ENCODE data around the gene PLAGL2.

The PLAGL2 gene

DNA sequence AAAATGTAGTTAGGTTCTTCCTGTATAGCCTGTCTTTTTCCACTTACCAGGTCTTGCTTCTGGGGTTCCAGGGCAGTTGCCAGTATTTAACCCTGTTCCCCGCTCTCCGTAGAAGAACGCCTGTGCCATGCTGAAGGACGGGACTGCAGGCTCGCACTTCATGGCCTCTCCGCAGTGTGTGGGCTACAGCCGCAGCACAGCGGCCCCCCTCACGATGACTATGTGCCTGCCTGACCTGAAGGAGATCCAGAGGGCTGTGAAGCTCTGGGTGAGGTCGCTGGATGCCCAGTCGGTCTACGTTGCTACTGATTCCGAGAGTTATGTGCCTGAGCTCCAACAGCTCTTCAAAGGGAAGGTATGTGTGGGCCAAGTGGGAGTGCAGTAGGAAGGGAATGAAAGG, 23.2 kb upstream of the PLAGL2 start:
- no peak for DNase-seq

DNA sequence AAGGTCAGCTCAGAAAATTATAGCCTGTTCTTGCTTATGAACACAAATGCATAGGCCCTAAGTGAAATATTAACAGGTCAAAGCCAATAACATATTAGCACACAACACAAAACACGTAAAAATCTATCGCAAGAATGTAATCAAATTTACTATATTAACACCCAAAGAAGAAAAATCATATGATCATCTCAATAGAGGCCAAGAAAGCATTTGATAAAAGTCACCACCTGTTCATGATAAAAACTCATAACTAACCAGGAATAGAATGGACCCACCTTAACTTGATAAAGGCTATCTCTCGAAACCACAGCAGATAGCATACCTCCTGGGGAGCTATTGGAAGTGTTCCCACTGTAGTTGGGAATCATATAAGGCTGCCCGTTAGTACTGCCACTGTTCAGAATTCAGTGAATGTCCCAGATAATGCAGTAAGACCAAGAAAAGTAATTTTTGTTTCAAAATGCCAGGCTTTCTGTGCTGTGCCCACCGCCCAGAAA, 21.8 kb upstream of the PLAGL2 start:
- no peak for DNase-seq

DNA sequence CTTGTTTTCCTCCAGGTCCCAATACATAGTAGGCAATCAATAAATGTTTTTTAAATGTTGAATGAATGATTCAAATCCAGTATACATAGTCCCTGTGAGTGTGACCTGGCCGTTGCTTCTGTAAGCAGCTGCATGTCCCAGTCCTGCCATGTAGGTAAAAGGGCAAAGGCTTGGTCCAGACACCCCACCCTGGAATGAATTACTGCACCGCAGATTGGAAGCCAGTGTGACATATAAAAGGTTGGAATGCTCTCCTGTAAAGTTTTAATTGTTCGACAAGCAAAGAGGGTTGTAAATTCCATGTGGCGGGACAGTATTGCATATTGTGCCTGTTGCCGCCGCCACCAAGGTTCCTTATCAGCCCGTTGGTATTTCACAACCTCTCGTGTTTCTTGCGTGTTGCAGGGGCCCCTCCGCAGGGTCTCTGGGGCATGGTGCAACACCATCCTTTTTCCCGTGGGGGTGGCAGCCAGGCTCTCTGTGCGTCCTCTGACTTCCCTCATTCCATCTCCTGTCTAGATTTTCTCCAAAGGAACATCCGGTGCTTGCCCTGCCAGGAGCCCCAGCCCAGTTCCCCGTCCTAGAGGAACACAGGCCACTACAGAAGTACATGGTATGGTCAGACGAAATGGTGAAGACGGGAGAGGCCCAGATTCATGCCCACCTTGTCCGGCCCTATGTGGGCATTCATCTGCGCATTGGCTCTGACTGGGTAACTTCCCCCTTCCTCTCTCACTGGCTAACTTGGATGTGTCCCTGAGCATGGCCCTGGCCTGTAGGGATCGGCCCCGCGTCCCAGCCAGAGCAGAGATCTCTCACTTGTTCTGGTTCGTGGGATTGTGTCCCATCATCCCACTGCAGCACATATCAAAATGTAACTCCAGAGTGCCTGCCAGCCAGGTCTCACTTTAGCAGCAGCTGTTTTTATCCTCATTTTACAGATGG, 20.5 kb upstream of the PLAGL2 start:
- DNase-seq: no peak

DNA sequence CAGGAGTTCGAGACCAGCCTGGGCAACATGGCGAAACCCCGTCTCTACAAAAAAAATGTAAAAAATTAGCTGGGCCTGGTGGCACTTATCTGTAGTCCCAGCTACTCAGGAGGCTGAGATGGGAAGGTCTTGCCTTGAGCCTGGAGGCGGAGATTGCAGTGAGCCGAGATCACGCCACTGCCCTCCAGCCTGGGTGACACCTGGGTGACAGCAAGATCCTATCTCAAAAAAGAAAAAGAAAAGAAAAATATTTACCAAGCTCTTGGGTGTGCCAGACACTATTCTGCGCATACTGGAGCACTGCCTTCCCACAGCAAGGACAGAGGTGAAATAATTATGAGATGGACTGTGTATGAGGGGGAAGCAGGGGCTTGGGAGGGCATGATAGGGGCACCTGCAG, 19.8 kb upstream of the PLAGL2 start:
- DNase-seq: no peak

DNA sequence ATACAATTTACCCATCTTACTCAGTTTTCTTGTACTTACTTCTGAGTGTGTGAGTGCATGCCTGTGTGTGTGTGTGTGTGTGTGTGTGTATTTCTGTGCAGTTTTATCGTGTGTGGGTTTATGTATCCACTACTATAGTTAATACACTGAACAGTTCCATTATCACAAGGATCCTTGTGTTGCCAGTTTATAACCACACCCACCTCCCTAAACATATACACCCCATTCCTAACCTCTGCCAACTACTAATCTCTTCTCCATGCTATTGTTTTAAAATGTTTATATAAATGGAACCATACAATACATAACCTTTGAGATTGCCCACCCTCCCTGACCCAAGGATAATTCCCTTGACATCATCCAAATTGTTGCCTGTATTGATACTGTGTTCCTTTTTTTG, 18.8 kb upstream of the PLAGL2 start:
- DNase-seq: no peak

DNA sequence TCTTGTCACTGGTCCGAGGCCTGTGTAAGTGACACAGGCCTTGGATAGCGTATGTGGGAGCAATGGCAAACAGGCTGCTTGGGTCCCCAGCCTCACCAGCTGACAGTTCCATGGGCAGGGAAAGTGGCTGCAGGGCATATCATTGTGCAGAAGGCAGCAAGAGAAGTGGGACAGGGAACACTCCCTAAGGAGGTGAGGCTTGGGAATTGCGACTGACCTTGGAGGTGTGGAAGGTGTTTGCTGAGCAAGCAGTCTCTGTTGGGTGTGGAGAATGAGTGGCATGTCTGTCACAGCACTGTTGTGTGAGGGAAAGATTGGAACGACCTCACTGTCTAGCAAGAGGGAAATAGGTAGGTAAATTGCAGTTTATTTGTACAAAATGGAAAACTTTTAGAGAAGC, 16.9 kb upstream of the PLAGL2 start:
- no peak for DNase-seq

DNA sequence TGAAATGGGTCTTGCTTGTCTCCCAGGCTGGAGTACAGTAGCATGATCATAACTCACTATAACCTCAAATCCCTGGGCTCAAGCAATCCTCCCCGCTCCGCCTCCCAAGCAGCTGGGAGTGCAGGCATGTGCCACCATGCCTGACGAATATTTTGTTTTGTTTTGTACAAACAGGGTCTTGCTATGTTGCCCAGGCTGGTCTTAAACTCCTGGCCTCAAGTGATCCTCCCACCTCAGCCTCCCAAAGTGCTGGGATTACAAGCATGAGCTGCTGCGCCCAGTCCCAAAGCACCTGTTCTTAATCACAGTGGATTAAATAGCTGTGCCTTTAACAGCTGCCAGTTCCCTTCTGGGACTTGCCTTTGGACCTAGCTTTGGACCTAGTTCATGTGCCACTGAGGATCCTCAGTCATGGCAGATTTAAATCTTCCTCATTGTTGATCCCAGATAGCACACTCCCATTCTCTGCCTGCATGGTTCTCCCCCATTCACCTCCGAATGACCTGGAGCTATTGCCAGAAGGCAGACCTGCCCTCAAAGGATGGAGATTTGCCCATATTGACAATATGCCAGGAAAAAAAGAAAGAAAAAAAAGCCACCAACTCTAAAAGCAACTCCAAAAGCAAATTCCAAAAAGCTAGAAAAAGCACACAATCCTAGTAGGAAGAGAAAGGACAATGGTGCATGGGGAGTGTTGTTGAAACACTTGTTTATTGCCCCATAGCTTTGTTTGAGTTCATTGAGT, 10.8 kb upstream of the PLAGL2 start:
- DNase-seq: no peak

DNA sequence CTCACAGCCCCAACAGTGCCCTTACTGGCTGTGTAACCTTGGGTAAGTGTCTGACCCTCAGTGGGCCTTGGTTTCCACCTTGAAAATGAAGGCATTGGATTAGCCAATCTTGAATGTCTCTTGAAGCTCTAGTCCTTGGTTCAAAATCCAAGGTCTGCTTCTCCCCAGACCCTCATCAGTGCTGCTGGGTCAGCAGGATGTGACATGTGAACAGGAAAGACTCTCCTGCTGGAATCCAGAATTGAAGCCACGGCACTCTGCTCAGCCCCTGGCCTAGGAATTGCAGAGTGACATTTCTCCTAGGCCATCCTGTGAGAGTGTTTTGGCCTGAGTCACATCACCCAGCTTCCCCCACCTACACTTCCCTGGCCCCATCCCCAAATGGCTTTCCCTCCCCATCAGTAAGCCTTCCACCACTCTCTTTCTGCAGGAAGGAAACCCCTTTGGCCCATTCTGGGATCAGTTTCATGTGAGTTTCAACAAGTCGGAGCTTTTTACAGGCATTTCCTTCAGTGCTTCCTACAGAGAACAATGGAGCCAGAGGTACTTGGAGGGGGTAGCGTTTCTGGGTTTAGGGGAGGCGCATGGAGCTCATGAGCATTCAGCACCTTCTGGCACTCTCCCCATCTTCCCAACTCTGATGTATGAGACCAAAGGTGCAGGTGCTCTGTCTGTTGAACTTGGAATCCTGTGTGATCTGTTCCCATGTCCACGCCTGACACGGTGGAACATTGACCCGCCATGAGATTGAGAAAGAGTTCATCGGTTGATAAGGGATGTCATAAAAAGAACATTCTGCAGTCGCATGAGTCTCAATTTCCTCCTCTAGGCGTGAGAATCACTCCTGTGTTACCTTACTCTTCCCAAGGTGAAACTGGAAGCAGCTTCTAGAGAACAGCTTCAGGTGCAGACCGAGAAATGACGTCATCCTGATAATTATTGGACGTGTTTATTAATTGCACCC, 8.9 kb upstream of the PLAGL2 start:
- no peak for DNase-seq

DNA sequence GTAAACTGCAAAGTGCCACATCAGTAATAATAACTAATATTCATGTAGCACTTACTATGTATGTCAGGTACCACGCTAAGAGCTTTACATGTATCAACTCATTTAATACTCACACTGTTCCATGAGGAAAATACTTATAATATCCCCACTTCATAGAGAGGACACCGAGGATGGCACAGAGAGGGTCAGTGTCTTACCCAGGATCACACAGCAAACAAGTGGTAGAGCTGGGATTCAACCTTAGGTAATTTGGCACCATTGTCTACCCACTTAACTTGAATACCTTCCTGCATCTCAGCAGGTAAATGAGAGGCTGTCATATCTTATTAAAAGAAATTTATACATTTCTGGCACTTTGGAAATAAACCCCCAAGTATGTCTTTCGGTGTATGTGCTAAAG, 8.2 kb upstream of the PLAGL2 start:
- DNase-seq: no peak

DNA sequence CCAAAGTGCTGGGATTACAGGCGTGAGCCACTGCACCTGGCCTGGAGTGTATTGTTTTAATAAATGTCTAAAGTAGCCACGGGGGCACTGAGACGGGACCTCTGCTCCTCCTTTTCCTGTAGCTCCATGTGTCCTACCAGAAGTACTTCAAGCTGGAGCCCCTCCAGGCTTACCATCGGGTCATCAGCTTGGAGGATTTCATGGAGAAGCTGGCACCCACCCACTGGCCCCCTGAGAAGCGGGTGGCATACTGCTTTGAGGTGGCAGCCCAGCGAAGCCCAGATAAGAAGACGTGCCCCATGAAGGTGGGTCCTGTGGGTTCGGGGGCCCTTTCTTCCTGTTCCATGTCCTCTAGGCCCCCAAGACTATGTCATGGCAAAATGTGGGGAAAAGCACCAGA, 7.6 kb upstream of the PLAGL2 start:
- no peak for DNase-seq

DNA sequence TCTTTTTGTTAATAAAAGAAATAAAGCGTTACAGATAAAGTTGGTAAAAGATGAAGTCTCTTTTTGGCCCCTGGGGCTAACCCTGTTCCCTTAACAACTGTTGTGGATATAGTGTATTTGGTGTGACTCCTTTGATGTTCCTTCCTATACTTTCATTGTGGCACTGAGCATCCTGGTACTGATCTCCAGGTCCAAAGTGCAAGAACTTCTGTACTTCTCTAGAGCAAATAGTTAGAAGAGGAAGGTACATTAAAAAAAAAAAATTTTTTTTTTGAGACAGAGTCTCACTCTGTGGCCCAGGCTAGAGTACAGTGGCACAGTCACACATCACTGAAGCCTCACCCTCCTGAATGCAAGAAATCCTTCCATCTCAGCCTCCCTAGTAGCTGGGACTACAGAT, 6.3 kb upstream of the PLAGL2 start:
- DNase-seq: no peak

DNA sequence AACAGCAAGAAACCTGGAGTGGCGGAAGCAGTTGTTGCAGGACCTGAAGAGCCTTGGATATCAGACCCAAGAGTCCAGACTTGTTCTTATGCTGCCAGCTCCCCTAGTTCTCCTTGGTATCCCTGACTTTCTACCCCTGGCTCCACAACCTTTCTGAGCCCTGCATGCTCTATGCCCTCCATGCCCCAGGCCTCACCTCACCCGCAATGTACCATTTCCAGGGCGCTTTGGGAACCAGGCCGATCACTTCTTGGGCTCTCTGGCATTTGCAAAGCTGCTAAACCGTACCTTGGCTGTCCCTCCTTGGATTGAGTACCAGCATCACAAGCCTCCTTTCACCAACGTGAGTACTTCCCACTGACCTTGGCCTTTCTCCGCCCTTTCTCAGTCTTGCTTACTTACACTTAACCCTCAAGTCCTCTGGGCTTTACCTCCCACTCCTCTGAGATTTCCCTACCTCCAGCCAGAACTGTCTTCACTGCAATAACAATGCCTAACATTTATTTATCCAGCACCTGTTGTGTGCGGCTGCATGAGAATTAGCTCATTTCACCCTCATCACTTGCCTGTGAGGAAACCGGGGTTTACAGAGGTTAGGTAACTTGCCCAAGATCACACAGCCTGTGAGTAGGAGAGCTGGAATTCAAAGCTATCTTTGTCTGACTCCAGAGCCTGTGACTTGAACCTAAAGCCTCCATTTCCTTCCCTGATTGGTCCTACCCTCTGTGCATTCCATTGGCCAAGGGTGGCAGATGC, 2.5 kb upstream of the PLAGL2 start:
- DNase-seq: no peak

DNA sequence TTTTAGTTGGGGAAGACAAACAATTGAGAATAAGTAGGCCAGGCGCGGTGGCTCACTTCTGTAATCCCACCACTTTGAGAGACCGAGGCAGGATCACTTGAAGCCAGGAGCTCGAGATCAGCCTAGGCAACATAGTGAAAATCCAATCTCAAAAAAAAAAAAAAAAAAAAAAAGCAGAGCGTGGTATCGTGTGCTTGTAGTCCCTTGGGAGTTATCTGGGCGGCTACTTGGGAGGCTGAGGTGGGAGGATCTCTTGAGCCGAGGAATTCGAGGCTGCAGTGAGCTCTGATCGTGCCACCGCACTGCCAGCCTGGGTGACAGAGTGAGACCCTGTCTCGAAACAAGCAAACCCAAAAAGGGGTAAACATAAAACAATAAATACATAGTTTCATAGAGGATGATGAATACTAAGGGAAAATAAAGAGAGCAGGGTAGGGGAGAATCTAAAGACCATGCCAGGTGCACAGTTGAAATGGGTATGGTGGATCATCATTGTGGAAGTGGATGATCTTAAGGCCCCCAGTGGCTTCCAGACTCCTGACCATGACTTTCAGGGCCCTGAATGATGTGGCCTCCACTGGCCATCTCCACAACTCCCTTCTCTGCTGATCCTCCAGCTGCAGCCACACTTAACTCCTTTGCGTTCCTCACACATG, 1.1 kb upstream of the PLAGL2 start:
- DNase-seq: no peak

DNA sequence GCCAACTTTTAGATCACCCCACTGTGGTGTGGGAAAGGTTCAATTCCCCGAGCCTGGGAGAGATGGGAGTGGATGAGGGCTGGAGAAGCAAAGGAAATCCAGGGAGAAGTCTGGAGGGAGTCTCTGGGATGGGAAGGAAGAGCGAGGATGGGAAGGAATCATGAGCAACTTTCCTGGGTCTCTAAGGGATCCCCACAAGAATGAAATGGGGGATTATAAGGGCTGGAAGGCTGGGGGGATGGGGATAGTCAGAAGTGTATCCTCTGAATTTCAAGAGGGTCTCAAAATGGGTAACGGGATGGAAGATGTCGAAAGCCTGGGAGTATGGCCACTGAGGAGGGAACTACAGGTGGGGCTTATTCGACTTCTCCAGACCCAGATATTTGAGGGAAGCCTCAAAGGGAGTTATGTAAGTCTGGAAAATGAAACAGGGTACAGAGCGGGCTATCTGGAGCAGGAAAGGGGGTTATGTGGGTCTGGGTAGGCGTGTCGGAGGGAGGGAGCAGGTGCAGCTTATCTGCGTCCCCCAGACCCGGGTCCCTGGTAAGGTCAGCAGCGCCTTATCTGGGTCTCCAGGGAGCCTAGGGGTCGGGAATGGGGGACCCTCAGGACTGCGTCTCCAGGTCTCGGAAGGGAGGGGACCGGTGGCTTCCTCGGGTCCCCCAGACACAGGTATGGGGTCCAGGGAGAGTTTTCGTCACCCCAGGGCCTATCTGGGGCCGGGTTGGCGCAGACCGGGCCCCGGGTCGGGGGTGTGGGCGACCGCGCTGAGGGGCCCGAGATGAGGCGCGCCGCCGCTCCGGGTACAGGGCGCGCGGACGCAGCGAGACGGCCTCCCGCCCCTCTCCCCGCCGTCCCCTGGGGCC, 550 bp downstream of the PLAGL2 start:
- no peak for DNase-seq

DNA sequence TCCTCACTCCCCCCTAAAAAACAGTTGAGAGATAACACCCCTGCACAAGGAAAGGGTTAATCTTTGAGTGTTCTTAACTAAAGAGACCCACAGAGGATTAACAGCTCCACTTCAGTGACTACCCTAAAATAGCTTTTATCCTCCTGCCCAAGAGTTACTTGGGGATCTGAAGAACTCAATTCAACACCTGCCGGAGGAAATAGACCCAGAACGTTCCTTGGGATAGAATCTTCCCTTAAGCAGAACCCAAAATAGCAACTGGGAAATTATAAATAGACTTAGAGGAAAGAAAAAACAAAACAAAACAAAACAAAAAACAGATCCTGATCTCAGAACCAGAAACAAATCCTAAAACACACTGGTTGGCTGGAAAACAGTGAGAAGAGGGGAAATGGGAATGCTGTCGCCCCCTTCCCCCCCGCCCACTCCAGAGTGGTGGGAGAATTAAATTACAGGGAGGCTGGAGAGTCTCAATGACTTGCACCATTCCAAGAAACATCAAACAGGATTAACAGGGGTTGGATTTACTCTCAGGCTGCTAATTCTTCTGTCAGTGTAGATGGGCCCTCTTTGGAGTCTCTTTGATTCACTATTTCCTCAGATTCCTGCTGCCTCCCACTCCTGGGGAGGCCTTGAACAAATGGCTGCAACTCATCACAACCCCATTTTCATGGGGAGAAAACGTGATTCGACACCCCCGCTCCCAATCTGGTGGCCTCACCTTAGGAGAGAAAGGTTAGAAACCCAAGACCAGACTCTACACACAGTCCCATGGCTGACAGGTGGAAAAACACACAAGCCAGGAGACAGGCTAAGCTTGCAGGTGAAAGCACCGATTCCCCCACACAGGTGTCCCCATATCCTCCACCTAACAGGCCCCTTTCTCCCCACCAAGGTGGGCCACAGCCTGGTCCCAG, 1.4 kb downstream of the PLAGL2 start:
- no peak for DNase-seq

DNA sequence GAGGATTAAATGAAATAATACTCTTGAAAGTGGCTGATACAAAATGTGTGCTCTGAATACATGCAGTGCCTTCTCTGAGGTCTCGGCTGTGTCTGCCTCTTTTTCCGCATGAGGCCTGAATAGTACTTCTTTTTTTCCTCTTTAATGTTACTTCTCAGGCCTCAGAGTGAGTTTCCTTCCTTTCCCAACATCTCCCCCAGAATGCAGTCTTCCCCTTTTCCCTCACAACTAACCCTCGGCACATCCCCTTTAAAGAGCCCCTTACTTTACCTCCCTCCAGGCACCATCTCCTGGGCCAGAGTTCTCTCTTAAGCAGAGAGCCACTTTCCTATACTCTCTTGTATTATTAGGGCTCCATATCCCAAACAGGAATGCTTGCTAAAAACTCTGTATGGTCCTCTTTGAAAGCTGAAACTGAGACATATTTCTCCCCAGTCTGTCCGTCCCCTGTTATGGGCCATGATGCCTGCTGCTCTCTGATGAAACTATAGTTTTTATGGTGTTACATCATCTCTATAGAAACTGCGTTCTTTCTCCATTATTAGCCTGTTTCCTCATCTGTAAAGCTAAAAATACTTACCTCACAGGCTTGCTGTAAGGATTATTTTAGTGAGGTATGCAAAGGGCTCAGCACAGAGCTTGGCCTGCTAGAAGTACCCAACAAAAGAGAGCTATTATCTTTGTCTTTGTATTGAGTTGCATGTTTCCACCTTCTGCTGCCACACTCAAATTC, 2.3 kb downstream of the PLAGL2 start:
- no peak for DNase-seq

DNA sequence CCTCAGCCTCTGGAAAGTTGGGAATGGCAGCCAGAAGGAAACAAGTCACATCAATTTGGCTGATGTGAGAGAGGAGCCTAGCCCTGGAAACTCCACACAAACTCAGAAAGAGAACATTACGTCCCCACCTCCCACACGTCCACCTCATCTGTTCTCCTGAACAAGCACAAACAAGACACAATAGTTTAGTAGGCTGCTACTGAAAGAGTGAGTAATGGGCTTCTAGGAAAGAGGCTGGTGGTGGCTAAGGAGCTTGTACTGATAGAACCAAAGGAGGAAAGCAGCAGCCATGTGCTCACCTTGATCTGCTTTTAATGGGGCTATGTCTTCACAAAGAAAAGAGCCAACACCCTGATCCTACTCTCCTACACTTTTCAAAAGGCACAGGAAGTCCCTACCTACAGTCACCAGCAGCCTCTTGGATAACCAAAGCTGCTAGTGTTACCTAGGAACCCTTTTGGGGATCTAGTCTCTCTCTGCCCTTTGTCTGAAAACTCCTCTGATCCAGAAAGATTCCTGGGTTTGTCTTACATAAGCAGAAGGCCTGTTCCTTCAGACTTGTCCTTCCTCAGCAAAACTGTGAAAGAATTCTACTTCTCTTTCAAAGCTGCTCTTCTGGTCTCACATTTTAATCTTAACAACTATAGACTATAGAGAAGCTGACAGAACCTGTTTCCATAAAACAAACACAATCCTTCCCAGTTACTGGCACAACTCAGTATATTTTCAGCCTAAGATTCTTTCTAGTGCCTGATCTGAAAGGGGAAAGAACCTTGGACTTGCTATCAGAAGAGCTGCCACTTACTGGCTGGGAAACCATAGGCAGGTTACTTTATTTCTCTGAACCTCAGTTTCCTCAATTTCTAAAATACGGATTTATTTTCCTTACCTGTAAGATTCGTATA, 3.1 kb downstream of the PLAGL2 start:
- DNase-seq: no peak
